ENCODE data around the gene LTF.

The LTF gene

DNA sequence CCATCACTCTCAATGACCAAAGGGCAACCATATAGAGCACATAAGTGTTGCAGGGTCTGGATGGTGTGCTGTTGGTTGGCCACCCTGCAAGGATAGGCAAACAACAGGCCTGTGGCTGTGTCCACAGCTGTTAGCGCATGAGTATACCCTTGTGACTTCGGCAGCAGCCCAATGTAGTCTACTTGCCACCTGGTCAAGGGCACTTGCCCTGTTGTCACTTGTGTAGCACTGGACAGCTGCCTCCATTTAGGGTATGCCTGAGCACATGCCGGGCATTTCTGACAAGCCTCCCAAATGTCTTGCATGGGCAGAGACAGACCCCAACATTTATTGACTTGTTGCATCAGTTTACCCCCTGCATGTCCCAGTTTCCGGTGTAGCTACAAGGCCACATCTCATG, 44.9 kb downstream of the LTF start:
- Histone ChIP-seq H3K79me2 (ENCODE audit: control insufficient read depth, low read length) (no peaks in the 10 kb centered on the region), H3K4me3 (ENCODE audit: low read length) (no peak overlapping the region)

DNA sequence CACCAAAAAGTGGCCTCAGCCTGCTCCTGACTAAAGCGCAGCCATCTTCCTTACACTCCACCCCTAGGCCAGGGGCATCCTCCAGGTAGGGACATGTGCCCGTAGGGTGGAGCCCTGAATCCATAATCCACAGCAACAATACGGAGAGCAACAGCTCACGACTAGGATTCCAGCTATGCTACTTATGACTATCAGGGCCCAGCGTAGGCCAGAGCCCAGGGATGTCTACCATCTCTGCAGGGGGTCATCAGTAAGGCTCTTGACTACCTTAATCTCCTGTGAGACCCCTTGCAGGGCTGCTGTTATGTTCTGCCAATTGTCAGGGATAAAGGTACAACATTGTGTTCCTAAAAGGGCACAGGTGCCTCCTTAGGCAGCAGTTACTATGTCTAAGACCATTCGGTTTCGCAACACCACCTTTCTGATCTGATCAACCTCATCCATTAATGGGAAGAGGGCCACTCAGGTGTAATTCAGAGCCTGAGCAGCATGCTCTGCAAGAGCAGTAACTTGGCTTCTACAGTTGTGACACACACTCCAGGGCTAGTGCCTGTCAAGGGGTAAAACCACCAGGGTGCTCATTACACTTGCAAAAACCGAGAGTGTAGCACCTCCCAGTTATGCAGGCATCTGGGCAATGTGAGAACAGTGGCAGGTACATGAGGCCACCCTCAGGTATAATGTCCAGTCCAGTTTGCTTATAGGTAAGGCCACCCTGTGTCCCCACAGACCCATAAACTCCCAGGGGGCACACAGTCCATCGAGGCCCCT, 46.7 kb downstream of the LTF start:
- no peak for TF ChIP-seq EZH2phosphoT487 (IDR thresholded peaks at IDR 0.05; ENCODE audit: borderline replicate concordance, low read length)
- TF ChIP-seq, protein P1, sequence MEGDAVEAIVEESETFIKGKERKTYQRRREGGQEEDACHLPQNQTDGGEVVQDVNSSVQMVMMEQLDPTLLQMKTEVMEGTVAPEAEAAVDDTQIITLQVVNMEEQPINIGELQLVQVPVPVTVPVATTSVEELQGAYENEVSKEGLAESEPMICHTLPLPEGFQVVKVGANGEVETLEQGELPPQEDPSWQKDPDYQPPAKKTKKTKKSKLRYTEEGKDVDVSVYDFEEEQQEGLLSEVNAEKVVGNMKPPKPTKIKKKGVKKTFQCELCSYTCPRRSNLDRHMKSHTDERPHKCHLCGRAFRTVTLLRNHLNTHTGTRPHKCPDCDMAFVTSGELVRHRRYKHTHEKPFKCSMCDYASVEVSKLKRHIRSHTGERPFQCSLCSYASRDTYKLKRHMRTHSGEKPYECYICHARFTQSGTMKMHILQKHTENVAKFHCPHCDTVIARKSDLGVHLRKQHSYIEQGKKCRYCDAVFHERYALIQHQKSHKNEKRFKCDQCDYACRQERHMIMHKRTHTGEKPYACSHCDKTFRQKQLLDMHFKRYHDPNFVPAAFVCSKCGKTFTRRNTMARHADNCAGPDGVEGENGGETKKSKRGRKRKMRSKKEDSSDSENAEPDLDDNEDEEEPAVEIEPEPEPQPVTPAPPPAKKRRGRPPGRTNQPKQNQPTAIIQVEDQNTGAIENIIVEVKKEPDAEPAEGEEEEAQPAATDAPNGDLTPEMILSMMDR (IDR thresholded peaks at IDR 0.05; ENCODE audit: low read depth, low read length, poor library complexity, severe bottlenecking) = no peak
- Histone ChIP-seq H3K4me1 (ENCODE audit: control insufficient read depth, low read length) (no peaks in the 10 kb centered on the region), H3K27me3 (ENCODE audit: control insufficient read depth, low read length) (peaks cover 6% of the 10 kb centered on the region; the same call in 1 of the 2 replicates), H3K27ac (ENCODE audit: low read depth, low read length) (no peak overlapping the region), H3K36me3 (ENCODE audit: control insufficient read depth, low read length) (no peaks in the 10 kb centered on the region), H3K9me2 (replicated peaks; ENCODE audit: control insufficient read depth, low read length) (no peaks in the 10 kb centered on the region), H4K20me1 (ENCODE audit: control insufficient read depth, insufficient read depth, low read depth, low read length) (no peaks in the 10 kb centered on the region), H3K79me2 (ENCODE audit: control insufficient read depth, low read length) (no peaks in the 10 kb centered on the region), H3F3A (ENCODE audit: control insufficient read depth, insufficient read depth) (no peaks in the 10 kb centered on the region), H3K4me2 (ENCODE audit: low read length) (no peak overlapping the region), H3K9me3 (ENCODE audit: control insufficient read depth, insufficient read depth, low read length) (no peaks in the 10 kb centered on the region), H3K4me3 (ENCODE audit: low read length) (no peak overlapping the region)

More for the DNA sequence above, 44.9 kb downstream of the LTF start:
- no peaks in the 10 kb centered on the region for H3K4me1 ChIP-seq (ENCODE audit: control insufficient read depth, low read length)
- no peaks in the 10 kb centered on the region for H3K9me3 ChIP-seq (ENCODE audit: control insufficient read depth, insufficient read depth, low read length)
- H4K20me1 ChIP-seq (ENCODE audit: control insufficient read depth, insufficient read depth, low read depth, low read length) = no peaks in the 10 kb centered on the region
- H3K9me2 ChIP-seq (replicated peaks; ENCODE audit: control insufficient read depth, low read length) = no peaks in the 10 kb centered on the region
- H3F3A ChIP-seq (ENCODE audit: control insufficient read depth, insufficient read depth) = no peaks in the 10 kb centered on the region
- H3K27ac ChIP-seq (ENCODE audit: low read depth, low read length) = no peak overlapping the region
- peaks cover 6% of the 10 kb centered on the region; the same call in 1 of the 2 replicates for H3K27me3 ChIP-seq (ENCODE audit: control insufficient read depth, low read length)
- H3K4me2 ChIP-seq (ENCODE audit: low read length) = no peak overlapping the region
- TF ChIP-seq, protein P1 (IDR thresholded peaks at IDR 0.05; ENCODE audit: low read depth, low read length, poor library complexity, severe bottlenecking) = no peak
- TF ChIP-seq EZH2phosphoT487 (IDR thresholded peaks at IDR 0.05; ENCODE audit: borderline replicate concordance, low read length) = no peak
- no peaks in the 10 kb centered on the region for H3K36me3 ChIP-seq (ENCODE audit: control insufficient read depth, low read length)

DNA sequence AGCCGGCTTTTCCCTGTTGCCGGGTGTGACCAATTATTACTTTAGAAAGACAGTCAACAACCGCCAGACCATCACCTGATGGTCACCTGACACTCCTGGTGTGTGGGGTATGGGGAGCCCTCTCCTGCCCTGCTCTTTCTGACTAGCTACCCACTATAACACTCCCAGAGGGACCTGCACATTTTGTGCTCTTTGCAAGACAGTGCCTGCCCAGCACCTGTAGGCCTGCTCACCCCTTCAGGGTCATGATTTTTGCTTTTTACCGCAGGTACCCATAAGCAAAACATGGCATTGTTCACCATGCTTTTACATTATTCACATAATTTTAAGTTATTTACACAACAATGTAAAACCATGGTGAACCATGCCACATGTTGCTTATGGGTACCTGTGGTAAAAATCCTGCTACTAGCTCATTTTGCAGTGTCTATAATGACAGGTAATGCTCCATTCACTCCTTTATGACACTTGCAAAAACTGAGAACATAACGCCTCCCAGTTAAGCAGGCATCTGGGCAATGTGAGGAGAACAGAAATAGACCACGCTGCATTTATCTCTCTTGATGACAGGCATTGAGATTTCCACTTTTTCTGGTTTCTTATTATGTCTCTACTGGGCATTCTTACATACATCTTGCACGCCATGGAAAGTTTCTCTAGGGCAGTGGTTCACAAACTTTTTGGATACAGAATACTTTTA, 47.7 kb downstream of the LTF start:
- H3K9me3 ChIP-seq (ENCODE audit: control insufficient read depth, insufficient read depth, low read length) = no peaks in the 10 kb centered on the region

More for the DNA sequence above, 47.7 kb downstream of the LTF start:
- H3K36me3 ChIP-seq (ENCODE audit: control insufficient read depth, low read length) = no peaks in the 10 kb centered on the region
- TF ChIP-seq, protein P1 (IDR thresholded peaks at IDR 0.05; ENCODE audit: low read depth, low read length, poor library complexity, severe bottlenecking) = no peak
- TF ChIP-seq EZH2phosphoT487 (IDR thresholded peaks at IDR 0.05; ENCODE audit: borderline replicate concordance, low read length) = no peak
- no peaks in the 10 kb centered on the region for H3K4me1 ChIP-seq (ENCODE audit: control insufficient read depth, low read length)
- H4K20me1 ChIP-seq (ENCODE audit: control insufficient read depth, insufficient read depth, low read depth, low read length) = no peaks in the 10 kb centered on the region
- H3K27ac ChIP-seq (ENCODE audit: low read depth, low read length) = no peak overlapping the region
- no peak overlapping the region for H3K4me2 ChIP-seq (ENCODE audit: low read length)
- no peaks in the 10 kb centered on the region for H3K79me2 ChIP-seq (ENCODE audit: control insufficient read depth, low read length)
- H3K9me2 ChIP-seq (replicated peaks; ENCODE audit: control insufficient read depth, low read length) = no peaks in the 10 kb centered on the region
- H3F3A ChIP-seq (ENCODE audit: control insufficient read depth, insufficient read depth) = no peaks in the 10 kb centered on the region
- H3K27me3 ChIP-seq (ENCODE audit: control insufficient read depth, low read length) = peaks cover 11% of the 10 kb centered on the region; the same call in 1 of the 2 replicates
- H3K4me3 ChIP-seq (ENCODE audit: low read length) = no peak overlapping the region
